A549 (cell line): ENCODE measurements around the gene STK17A.

Experiments used
- BHLHE40 ChIP-seq: IDR thresholded peaks from 2 replicates; pipeline ENCODE4 v1.6.1; 2012; ENCODE audit warnings: low read depth, low read length, inconsistent platforms
- EP300 ChIP-seq, 2 experiments: fragments of >200 bp; sonication (Bioruptor Twin); formaldehyde crosslinking; IDR thresholded peaks; 2 replicates in 1 of 2; 3 replicates in 1 of 2; pipeline ENCODE4 v1.6.1; 2016 to 2017
- HDAC2 ChIP-seq: fragments of 200-600 bp; sonication (generic); IDR thresholded peaks from 2 replicates; pipeline ENCODE4 v1.6.1; 2016
- MAFK ChIP-seq: fragments of 450-650 bp; IDR thresholded peaks from 2 replicates; pipeline ENCODE4 v1.6.1; 2014; ENCODE audit not compliant: partially characterized antibody
- MAZ ChIP-seq: fragments of 150-350 bp; IDR thresholded peaks from 2 replicates; pipeline ENCODE4 v1.6.1; 2014; ENCODE audit warnings: antibody characterized with exemption, low read depth, low read length, borderline replicate concordance
- PHF8 ChIP-seq: fragments of 200-600 bp; sonication (generic); IDR thresholded peaks from 2 replicates; pipeline ENCODE4 v1.6.1; 2016; ENCODE audit warnings: low read depth, mild to moderate bottlenecking, antibody characterized with exemption, moderate library complexity, borderline replicate concordance
- POLR2A ChIP-seq: IDR thresholded peaks from 2 replicates; pipeline ENCODE4 v1.6.1; 2012; ENCODE audit warnings: mild to moderate bottlenecking, low read length
- POLR2AphosphoS2 ChIP-seq: conservative IDR thresholded peaks from 2 replicates; pipeline ENCODE4 v1.6.1; 2012; ENCODE audit warnings: low read length, improper control_type of control experiment, inconsistent platforms
- SREBF2 ChIP-seq: fragments of 450-650 bp; IDR thresholded peaks from 2 replicates; pipeline ENCODE4 v1.6.1; 2014; ENCODE audit warnings: mild to moderate bottlenecking, moderate library complexity
- TP53 ChIP-seq: fragments of 250-450 bp; sonication (Bioruptor Pico); IDR thresholded peaks from 2 replicates; pipeline ENCODE4 v1.5.0; 2021; ENCODE audit warnings: mild to moderate bottlenecking, moderate library complexity
- TF ChIP-seq, protein P1 (sequence below): fragments of 150-350 bp; IDR thresholded peaks from 2 replicates; pipeline ENCODE4 v1.6.1; 2014; ENCODE audit warnings: low read depth, mild to moderate bottlenecking, low read length
- TF ChIP-seq, protein P2 (sequence below): fragments of >200 bp; sonication (Bioruptor Twin); formaldehyde crosslinking; IDR thresholded peaks from 3 replicates; pipeline ENCODE4 v1.5.1; 2016
- TF ChIP-seq, protein P3 (sequence below): fragments of 200-600 bp; sonication (generic); IDR thresholded peaks from 2 replicates; pipeline ENCODE4 v1.6.1; 2016; ENCODE audit warnings: antibody characterized with exemption, mild to moderate bottlenecking, moderate library complexity
- TF ChIP-seq, protein P4 (sequence below): IDR thresholded peaks from 2 replicates; pipeline ENCODE4 v1.6.1; 2012

DNA sequence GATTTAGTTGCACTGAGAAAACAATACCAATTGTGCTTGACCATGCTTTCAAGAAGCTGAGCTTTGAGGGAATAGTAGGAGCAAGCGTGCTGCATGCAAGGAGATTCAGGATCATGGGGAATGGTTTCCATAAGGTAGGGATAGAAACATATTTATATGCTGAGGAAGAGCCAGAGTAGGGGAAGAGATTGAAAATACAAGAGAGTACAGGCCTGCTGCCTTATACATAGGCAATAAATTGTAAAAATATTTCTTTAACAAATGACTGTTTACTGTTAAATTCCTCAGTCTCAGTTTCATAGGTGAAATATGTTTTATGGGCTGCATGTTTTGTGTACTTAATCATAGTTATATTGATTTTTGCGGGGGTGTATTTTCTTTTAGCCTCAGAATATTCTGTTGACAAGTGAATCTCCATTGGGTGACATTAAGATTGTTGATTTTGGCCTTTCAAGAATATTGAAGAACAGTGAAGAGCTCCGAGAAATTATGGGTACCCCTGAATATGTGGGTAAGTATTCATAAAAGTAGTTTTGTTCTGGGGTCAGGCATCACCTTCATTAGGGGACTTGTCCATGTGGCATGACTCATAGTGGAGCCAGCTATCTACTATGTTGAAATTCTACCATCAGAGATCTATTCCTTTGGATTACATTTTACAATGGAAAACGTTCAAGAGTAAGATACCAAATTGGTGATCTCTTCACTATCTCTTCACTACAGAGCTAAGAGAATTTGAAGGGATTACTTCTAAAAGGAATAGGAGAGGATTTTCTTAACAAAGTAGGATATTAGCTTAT lies 36.5 kb downstream of the STK17A start:
- TF ChIP-seq, protein P1, sequence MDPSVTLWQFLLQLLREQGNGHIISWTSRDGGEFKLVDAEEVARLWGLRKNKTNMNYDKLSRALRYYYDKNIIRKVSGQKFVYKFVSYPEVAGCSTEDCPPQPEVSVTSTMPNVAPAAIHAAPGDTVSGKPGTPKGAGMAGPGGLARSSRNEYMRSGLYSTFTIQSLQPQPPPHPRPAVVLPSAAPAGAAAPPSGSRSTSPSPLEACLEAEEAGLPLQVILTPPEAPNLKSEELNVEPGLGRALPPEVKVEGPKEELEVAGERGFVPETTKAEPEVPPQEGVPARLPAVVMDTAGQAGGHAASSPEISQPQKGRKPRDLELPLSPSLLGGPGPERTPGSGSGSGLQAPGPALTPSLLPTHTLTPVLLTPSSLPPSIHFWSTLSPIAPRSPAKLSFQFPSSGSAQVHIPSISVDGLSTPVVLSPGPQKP = no peak
- TF ChIP-seq POLR2A = no peak
- TF ChIP-seq EP300 (IDR thresholded peaks at IDR 0.05) = no peak
- TF ChIP-seq, protein P2, sequence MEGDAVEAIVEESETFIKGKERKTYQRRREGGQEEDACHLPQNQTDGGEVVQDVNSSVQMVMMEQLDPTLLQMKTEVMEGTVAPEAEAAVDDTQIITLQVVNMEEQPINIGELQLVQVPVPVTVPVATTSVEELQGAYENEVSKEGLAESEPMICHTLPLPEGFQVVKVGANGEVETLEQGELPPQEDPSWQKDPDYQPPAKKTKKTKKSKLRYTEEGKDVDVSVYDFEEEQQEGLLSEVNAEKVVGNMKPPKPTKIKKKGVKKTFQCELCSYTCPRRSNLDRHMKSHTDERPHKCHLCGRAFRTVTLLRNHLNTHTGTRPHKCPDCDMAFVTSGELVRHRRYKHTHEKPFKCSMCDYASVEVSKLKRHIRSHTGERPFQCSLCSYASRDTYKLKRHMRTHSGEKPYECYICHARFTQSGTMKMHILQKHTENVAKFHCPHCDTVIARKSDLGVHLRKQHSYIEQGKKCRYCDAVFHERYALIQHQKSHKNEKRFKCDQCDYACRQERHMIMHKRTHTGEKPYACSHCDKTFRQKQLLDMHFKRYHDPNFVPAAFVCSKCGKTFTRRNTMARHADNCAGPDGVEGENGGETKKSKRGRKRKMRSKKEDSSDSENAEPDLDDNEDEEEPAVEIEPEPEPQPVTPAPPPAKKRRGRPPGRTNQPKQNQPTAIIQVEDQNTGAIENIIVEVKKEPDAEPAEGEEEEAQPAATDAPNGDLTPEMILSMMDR = no peak
- TF ChIP-seq, protein P3, sequence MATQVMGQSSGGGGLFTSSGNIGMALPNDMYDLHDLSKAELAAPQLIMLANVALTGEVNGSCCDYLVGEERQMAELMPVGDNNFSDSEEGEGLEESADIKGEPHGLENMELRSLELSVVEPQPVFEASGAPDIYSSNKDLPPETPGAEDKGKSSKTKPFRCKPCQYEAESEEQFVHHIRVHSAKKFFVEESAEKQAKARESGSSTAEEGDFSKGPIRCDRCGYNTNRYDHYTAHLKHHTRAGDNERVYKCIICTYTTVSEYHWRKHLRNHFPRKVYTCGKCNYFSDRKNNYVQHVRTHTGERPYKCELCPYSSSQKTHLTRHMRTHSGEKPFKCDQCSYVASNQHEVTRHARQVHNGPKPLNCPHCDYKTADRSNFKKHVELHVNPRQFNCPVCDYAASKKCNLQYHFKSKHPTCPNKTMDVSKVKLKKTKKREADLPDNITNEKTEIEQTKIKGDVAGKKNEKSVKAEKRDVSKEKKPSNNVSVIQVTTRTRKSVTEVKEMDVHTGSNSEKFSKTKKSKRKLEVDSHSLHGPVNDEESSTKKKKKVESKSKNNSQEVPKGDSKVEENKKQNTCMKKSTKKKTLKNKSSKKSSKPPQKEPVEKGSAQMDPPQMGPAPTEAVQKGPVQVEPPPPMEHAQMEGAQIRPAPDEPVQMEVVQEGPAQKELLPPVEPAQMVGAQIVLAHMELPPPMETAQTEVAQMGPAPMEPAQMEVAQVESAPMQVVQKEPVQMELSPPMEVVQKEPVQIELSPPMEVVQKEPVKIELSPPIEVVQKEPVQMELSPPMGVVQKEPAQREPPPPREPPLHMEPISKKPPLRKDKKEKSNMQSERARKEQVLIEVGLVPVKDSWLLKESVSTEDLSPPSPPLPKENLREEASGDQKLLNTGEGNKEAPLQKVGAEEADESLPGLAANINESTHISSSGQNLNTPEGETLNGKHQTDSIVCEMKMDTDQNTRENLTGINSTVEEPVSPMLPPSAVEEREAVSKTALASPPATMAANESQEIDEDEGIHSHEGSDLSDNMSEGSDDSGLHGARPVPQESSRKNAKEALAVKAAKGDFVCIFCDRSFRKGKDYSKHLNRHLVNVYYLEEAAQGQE = no peak
- TF ChIP-seq, protein P4, sequence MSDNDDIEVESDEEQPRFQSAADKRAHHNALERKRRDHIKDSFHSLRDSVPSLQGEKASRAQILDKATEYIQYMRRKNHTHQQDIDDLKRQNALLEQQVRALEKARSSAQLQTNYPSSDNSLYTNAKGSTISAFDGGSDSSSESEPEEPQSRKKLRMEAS = no peak
- no peak for TF ChIP-seq PHF8
- no peak for TF ChIP-seq MAFK
- TF ChIP-seq BHLHE40 = no peak
- no peak for TF ChIP-seq POLR2AphosphoS2
- no peak for TF ChIP-seq SREBF2
- no peak for TF ChIP-seq TP53
- TF ChIP-seq MAZ = no peak
- no peak for TF ChIP-seq HDAC2
